Ovary (tissue), 3 donors: ENCODE measurements around the gene NR3C1.

Experiments used
- EP300 ChIP-seq: sonication (generic); formaldehyde crosslinking; IDR thresholded peaks from one replicate; pipeline ENCODE4 v1.6.1; 2017; ENCODE audit warnings: antibody characterized with exemption
- POLR2A ChIP-seq: fragments of 450-650 bp; IDR thresholded peaks from one replicate; pipeline ENCODE4 v1.6.1; 2017; ENCODE audit warnings: antibody characterized with exemption, mild to moderate bottlenecking, moderate library complexity
- TF ChIP-seq, protein P1 (sequence below), 3 donors: fragments of 450-650 bp in 2 of 3; fragments of 200-600 bp in 1 of 3; IDR thresholded peaks; one replicate each; pipeline versions ENCODE4 v1.5.1 to v1.8.0; 2016 to 2022; ENCODE audit warnings: antibody characterized with exemption in 3 of 3, mild to moderate bottlenecking in 1 of 3
- donor health status: DM: no; HTN: no; CAD: no.

DNA sequence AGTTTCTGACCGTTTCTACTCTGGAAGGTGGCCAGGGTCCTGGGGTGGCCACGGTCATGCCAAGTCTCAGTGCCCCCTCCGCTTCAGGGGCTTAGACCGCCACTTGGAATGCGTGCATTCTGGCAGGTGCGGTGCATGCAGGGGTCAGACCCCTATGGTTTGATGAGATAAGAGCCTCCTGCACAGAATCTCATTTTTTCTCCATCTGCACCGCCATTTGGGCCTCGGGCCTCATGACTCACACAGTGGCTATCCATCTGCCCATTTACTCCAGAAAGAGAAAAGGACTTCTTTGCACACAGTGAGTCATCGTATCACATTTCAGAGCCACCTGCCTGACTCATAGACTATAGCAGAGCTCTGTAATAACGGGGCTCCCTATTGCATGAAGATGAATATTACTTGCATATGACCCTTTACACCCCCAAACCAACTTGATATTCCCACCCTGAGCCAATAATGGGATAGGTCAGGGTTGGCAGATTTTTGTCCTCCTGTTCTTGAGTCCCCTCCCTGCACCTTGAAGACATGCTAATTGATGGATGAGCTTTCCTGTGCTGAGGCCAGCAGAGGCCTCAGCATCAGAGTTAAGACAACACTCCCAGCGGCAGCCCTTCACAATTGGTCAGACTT lies 157.4 kb downstream of the NR3C1 start:
- TF ChIP-seq POLR2A = no peak
- TF ChIP-seq, protein P1, sequence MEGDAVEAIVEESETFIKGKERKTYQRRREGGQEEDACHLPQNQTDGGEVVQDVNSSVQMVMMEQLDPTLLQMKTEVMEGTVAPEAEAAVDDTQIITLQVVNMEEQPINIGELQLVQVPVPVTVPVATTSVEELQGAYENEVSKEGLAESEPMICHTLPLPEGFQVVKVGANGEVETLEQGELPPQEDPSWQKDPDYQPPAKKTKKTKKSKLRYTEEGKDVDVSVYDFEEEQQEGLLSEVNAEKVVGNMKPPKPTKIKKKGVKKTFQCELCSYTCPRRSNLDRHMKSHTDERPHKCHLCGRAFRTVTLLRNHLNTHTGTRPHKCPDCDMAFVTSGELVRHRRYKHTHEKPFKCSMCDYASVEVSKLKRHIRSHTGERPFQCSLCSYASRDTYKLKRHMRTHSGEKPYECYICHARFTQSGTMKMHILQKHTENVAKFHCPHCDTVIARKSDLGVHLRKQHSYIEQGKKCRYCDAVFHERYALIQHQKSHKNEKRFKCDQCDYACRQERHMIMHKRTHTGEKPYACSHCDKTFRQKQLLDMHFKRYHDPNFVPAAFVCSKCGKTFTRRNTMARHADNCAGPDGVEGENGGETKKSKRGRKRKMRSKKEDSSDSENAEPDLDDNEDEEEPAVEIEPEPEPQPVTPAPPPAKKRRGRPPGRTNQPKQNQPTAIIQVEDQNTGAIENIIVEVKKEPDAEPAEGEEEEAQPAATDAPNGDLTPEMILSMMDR (IDR thresholded peaks at IDR 0.05) = no peak
- no peak for TF ChIP-seq EP300
